ENCODE measurements around the gene GTF3C2.
"Not testable (repeated sequence)": the region's sequence is repeated elsewhere in the genome, so short reads cannot be mapped to it uniquely, and the experiment has no call there.

GTF3C2 gene

GRCh38 chr2:27372937-27373336, 16.4 kb upstream of the GTF3C2 start:
- no peak for DNase-seq

- peak in 1 of 2 experiments; percentile 36 for DNase-seq
These were observed 14.5 kb upstream of the GTF3C2 start for GRCh38 chr2:27370816-27371620.

DNA sequence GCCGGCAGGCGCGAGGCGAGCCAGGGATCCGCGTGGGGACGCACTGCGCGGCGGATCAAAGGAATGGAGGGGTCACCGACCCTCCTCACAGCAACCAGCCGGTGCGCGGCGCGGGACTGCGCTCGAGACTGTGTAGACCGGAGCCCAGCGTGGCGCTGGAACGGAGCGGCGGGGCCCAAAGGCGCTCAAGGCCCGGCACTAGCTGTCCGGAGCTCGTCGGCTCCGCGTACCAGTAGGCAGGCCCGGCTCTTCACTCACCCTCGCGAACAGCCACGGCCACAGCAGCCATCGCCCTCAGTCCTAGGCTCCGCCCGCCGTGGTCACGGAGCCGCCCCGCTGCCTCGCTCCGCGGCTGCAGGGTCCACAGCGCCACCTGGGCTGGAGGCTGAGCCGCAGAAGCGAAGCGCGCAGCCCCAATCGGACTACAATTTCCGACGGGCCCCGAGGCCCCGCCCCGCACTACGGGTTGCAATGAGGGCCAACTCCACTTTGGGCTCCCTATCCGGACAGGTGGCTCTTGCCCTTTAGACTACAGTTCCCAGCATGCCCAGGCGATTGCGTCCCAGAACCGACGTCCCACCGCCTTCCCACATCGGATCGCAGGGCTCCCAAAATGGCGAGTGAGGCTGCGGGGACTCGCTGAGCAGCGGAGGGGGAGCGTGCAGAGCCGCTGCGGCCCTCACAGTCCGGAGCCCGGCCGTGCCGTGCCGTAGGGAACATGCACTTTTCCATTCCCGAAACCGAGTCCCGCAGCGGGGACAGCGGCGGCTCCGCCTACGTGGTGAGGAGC, 13.7 kb upstream of the GTF3C2 start, which contains the start of the genes EIF2B4 and SNX17:
TSS of gene EIF2B4 (minus strand) at position 313 of the 790 bp plus-strand sequence. CDS start at position 289, 24 bp downstream.
TSS of gene SNX17 (plus strand) at position 591 of the 790 bp plus-strand sequence. CDS start at position 719, 128 bp downstream.
- peak; percentile 99 for DNase-seq

DNA sequence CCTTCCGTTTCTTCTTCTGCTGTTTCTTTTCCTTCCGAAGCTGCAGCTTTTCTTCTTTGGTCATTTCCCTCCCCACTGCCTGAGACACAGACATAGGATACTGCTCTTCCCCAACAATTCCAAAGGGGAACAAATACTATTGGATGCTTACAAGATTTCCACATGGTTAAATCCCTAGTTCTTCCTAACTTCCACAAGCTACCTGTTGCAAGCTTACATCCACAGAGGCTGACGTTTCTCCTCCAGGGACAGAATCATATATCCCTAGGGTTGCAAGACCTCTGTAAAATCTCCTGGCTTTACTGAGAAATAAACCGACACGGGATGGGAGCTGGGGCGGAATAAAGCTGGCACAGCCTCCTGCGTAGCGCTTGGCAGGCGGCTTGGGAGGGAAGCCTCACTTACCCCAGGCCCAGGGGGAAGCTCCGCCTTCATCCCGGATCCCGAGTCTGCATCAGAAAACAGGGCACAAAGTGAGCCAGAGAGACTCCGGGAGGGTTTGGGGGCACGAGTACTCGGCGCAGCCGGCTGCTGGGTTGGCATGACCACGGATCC, 13.0 kb upstream of the GTF3C2 start:
- DNase-seq: no peak

DNA sequence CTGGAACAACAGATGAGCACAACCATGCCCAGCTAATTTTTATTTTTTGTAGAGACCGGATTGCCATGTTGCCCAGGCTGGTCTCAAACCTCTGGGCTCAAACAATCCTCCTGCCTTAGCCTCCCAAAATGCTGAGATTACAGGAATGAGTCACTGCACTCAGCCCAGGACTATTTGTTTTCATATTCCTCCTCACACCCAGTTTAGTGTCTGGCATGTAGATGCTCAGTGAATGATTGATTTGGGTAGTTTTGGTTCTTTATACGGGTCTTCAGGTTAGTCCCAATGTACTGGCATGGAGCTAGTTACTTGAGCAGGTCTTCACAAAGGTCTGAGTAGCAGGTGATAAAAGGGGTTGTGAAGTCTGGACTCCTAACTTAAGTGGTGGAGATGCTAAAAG, 7.4 kb upstream of the GTF3C2 start:
- DNase-seq: no peak

DNA sequence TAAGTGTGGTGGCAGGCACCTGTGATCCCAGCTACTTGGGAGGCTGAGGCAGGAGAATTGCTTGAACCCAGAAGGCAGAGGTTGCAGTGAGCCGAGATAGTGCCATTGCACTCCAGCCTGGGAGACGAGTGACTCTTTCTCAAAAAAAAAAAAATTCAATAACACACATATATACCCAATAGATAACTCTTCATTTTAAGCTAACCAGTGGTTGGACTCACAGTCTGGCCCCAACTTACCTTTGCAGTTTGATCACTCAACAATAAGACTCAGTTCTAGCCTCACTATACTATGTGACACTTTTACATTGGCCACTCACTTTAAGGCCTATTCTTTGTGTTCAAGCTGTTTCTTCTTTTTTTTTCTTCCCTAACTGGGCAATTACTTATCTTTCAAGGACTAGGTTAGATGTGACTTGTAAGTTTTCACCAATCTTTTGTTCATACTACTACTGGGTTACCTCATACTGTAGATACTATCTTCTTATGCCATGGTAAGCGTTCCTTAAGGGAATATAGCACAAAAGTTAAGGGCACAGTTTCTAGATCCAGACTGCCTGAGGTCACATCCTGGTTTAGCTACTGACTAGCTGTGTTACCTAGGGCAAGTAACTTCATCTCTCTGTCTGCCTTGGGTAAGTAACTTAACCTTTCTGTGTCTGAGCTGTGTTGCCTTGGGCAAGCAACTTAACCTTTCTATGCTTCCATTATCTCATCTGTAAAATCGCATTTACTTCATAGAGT, 6.3 kb upstream of the GTF3C2 start:
- no peak for DNase-seq

- peak; percentile 54 to 86 for DNase-seq
These were observed 545 bp downstream of the GTF3C2 start for GRCh38 chr2:27356056-27356381.

- DNase-seq: no peak
These were observed 2.0 kb downstream of the GTF3C2 start for GRCh38 chr2:27354597-27354927.

- no peak for DNase-seq
These were observed 2.6 kb downstream of the GTF3C2 start for GRCh38 chr2:27353762-27354596.

GRCh38 chr2:27353386-27353761, 3.2 kb downstream of the GTF3C2 start:
- DNase-seq: not testable (repeated sequence)

GRCh38 chr2:27351802-27352598, 4.6 kb downstream of the GTF3C2 start:
- no peak for DNase-seq

DNA sequence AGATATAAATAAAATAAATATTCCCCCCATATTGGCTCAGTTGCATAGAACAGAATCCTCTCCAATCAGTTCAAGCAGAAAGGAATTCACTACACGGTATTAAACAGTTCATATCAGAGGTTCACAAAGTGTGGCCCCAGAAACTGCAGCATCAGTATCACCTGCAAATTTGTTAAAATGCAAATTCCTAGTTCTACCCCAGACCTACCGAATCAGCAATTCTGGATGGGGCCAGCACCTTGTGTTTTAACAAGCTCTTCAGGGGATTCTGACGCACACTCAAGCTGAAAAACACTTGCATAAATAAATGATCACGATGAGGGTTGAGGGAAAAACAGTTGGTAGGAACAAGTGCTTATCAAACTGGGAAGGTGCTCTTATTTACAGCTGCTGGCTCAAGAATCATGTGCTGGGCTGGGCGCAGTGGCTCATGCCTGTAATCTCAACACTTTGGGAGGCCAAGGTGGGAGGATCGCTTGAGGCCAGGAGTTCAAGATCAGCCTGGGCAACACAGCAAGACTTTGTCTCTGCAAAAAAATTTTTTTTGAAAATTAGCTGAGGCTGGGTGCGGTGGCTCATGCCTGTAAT, 6.4 kb downstream of the GTF3C2 start:
- no peak for DNase-seq

DNA sequence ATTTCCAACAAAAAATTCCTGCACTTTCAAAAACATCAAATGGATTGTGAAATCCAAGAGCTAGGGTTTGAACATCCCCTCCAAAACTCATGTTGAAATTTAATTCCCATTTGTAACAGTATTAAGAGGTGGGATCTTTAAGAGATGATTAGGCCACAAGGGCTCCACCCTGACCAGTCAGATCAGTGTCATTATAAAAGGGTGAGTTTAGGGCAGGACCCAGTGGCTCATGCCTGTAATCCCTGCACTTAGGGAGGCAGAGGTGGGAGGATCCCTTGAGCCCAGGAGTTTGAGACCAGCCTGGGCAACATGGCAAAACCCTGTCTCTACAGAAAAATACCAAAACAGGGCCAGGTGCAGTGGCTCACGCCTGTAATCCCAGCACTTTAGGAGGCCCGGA, 8.9 kb downstream of the GTF3C2 start:
- DNase-seq: no peak

- DNase-seq: no peak
These were observed 20.4 kb downstream of the GTF3C2 start for GRCh38 chr2:27336173-27336572.

DNA sequence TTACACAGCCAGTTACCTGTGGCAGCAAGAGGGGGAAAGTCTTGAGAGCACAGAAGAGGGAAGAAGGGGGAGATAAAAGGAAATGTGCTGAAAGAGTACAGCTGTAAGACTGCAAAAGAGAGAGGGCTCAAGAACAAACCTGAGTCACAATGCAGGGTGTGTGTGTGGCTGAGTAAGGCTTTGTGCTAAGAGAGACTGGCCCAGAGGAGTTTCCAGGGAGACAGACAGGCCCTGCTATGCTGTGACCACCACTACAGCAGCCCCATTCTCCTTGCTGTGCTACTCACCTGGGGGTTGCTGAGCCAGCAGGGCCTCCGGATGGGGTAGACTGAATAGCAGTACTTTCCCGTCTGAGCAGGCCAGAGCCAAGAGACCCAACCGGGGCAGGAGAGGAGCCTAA, 21.3 kb downstream of the GTF3C2 start:
- DNase-seq: no peak

DNA sequence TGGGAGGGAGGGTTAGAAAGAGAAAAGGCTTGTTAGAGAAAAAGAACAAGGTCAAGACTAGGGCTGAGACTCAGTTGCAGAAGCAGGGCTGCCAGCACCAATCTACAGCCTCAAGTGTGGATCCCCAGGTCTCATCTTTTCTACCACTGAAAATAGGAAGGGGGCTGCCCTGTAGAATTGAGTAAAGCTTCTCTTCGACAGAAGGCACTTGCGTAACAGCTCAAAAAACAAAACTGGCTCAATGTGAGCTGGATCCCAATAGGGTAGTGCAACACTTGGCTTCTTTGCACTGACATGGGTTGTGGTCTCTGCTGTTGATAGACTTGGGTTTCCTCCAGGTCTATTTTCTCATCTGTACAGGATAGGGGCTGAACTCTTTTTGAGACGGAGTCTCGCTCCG, 31.8 kb downstream of the GTF3C2 start:
- DNase-seq: no peak

DNA sequence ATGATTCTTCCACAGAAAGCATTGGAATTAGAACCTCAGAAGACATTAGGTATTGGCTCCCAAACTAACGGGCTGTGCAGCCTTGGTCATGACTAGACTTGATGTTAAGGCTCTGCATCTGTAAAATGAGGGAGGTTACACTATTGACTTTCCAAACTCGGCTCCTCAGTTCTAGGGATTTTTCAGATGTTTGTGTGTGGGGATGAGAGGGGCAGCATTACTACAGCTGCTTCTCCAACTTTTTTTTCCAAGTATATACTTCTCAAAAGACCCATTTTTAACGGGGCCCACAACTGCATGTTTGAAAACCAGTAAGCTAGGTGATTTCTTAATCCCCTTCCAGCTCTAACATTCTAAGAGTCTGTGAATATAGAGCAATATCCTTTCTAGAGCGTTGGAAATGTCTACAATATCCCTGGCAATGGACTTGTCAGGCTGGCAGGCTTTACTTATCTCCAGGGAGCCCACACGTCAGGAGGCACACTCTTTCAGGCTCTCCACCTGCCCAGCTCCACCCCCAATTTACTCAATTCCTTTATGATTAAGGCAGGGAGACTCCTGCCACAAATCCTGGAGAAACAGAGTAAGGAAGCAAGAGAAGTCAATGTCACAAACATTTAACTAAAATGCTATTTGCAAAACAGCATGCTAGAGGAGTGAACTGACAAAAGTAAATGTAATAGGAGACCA, 32.8 kb downstream of the GTF3C2 start:
- peak in 1 of 2 experiments; percentile 55 for DNase-seq

- peak; percentile 94 to 95 for DNase-seq
These were observed 33.6 kb downstream of the GTF3C2 start, which contains the start of gene MPV17 for GRCh38 chr2:27322766-27323595. Gene MPV17 (minus strand): TSS chr2:27323097. CDS start chr2:27322517, 580 bp downstream.

DNA sequence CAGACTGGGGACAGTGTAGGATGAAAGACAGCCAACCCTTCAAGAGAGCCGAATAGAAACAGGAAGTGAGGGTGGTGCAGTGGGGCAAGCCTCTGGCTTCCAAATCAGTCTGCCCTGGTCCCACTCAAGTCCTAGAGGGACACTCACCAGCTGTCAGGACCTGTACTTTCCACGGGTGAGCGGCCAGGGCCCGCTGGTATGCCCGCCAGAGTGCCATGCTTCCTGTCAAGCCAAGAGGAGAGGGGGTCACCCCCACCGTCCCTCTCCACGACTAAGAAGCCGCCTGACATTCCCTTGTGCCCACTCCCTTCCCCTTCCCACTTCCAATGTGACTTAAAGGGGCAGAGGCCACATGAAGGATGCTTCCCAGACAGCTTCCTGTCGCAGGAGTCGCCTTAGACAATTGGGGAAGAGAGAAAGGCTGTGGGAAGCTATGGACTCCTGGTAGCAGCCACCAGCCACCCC, 34.2 kb downstream of the GTF3C2 start:
- DNase-seq: no peak

Data from SW 1271 (cell line).